Activated T-helper 1 cell treated with Interleukin-2 at 50 U/mL for 16 hours (primary cell): ENCODE results near the gene RYR2.
"Not testable (repeated sequence)": the region's sequence is repeated elsewhere in the genome, so short reads cannot be mapped to it uniquely, and the experiment has no call there.

Source experiments
- DNase-seq: peaks from one replicate; pipeline ENCODE4 v3.0.0-alpha.2; 2020; ENCODE audit warnings: low read depth

Gene RYR2

GRCh38 chr1:237804516-237804915 lies 762.5 kb downstream of the RYR2 start:
- no peak for DNase-seq

- no peak for DNase-seq
These were observed 767.1 kb downstream of the RYR2 start for GRCh38 chr1:237809099-237809498.

- DNase-seq, result no peak
These were observed 769.6 kb downstream of the RYR2 start for GRCh38 chr1:237811633-237812032.

- no peak for DNase-seq
These were observed 770.1 kb downstream of the RYR2 start for GRCh38 chr1:237812061-237812460.

- DNase-seq, result no peak
These were observed 772.4 kb downstream of the RYR2 start for GRCh38 chr1:237814319-237814924.

- no peak for DNase-seq
These were observed 775.3 kb downstream of the RYR2 start for GRCh38 chr1:237817277-237817676.

- not testable (repeated sequence) for DNase-seq
These were observed 778.6 kb downstream of the RYR2 start for GRCh38 chr1:237820634-237821033.

- DNase-seq, result no peak
These were observed 790.9 kb downstream of the RYR2 start for GRCh38 chr1:237832858-237833257.

- DNase-seq, result no peak
These were observed 792.1 kb downstream of the RYR2 start for GRCh38 chr1:237834048-237834447.

GRCh38 chr1:237834461-237834860 lies 792.5 kb downstream of the RYR2 start:
- no peak for DNase-seq

GRCh38 chr1:237838320-237838719 lies 796.3 kb downstream of the RYR2 start:
- no peak for DNase-seq

- DNase-seq, result no peak
These were observed 797.0 kb downstream of the RYR2 start for GRCh38 chr1:237838904-237839534.

GRCh38 chr1:237841485-237841884 lies 799.5 kb downstream of the RYR2 start:
- DNase-seq, result no peak

- DNase-seq, result not testable (repeated sequence)
These were observed 801.5 kb downstream of the RYR2 start for GRCh38 chr1:237843516-237843915.

- DNase-seq, result no peak
These were observed 809.3 kb downstream of the RYR2 start for GRCh38 chr1:237851210-237851845.

GRCh38 chr1:237852342-237852741 lies 810.4 kb downstream of the RYR2 start:
- DNase-seq, result no peak

- no peak for DNase-seq
These were observed 815.5 kb downstream of the RYR2 start for GRCh38 chr1:237857455-237857854.

GRCh38 chr1:237858992-237859391 lies 817.0 kb downstream of the RYR2 start:
- DNase-seq, result no peak

- DNase-seq, result no peak
These were observed 820.0 kb downstream of the RYR2 start for GRCh38 chr1:237861944-237862343.

GRCh38 chr1:237863234-237863633 lies 821.2 kb downstream of the RYR2 start:
- no peak for DNase-seq

- no peak for DNase-seq
These were observed 822.6 kb downstream of the RYR2 start for GRCh38 chr1:237864338-237865244.

GRCh38 chr1:237867380-237867888 lies 825.5 kb downstream of the RYR2 start:
- DNase-seq, result no peak
